Measurements from ENCODE around the gene RGL3. TPM values are rescaled to one million over a fixed set of nuclear protein-coding genes. Genes with fewer than 3 reads are reported as not detected.
A peak's percentile ranks its signal among the peaks of the same experiment; 100 is the strongest.

RGL3 gene
- polyA plus RNA-seq, 1 of the 3 experiments (the other 2 are of a cell fraction), result 13.3 TPM

DNA sequence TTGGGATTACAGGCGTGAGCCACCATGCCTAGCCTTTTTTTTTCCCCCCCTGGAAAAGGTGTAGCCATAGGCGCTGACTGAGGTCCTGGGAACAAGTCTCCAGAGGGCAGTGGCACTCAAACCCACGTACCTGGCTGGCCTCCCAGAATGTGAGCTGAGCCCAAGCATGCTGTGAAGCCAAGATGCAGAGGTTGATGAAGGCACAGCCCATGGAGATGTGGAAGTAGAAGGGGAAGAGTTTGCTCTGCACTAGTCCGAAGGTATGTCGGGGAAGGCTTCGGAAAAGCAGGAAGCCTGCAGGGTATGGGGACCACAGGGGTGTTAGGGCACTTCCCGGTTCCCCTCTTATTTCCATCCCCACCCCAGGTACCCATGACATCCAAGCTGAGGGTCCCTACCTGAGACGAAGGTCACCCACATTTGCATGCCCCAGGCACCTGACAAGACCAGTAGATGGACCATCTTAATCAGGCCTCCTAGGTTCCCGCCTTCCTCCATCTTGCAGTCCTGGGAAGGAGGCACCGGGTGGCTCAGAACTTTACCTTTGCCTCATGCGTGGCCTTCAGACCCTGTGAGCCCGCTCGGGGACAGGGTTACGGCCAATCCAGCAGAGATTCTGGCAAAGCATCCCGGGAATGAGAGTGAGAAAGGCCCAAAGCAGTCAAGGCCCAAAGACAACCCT, 73.9 kb downstream of the RGL3 start:
- peak overlapping the region; percentile 76 for H3K9ac ChIP-seq

More for the DNA sequence above, 73.9 kb downstream of the RGL3 start:
- DNase-seq, result peak; percentile 5
- Histone ChIP-seq H3K27me3 (ENCODE audit: insufficient read depth) (no peaks in the 10 kb centered on the region), H3K79me2 (ENCODE audit: insufficient read depth) (no peaks in the 10 kb centered on the region), H4K20me1 (ENCODE audit: insufficient read depth) (peaks cover 7% of the 10 kb centered on the region), H3K4me2 (peak overlapping the region; percentile 85), H3K9me2 (no peaks in the 10 kb centered on the region), H3F3A (replicated peaks; ENCODE audit: insufficient read depth) (peaks cover 18% of the 10 kb centered on the region), H3K4me1 (ENCODE audit: control insufficient read depth in 1 of 2, insufficient read depth in 2 of 2, low read depth in 1 of 2, low read length in 1 of 2) (peaks cover 13 to 14% of the 10 kb centered on the region in 2 experiments; a peak in 2 of 4 replicates), H3K4me3 (ENCODE audit: low read depth in 2 of 2, low read length in 1 of 2) (peak overlapping the region; percentile 74 to 96), H3K36me3 (replicated peaks in 1 of 2; ENCODE audit: control insufficient read depth in 1 of 2, insufficient read depth in 2 of 2, low read length in 1 of 2) (peaks cover 4 to 10% of the 10 kb centered on the region in 2 experiments), H3K27ac (ENCODE audit: low read depth in 2 of 2, low read length in 1 of 2) (peak overlapping the region; percentile 58 to 60; a peak in 2 of 4 replicates), H2AFZ (ENCODE audit: low read depth) (0 out of 2 replicates have a peak overlapping the region, but pooled peaks have one; percentile 77), H3K9me3 (no peaks in the 10 kb centered on the region)
- no peak for TF ChIP-seq TCF12 (IDR thresholded peaks at IDR 0.05)
- POLR2A ChIA-PET, result interaction anchor here (0.6 to 2.3 kb wide), 4 partner anchors 20 to 38 kb away, joined by 3 to 15 read pairs (median 4); partner anchors contain the start of genes EPOR and SWSAP1
- CTCF ChIA-PET, result interaction anchor here (1.3 to 3.0 kb wide), 4 partner anchors 30 to 137 kb away, joined by 5 to 23 read pairs (median 7); partner anchors contain the start of gene SWSAP1
- WGBS (ENCODE audit: low lambda C conversion rate), result 56% methylated on average over 13 of the region's 15 CpGs

Small RNA genes lying within 50 kb of the gene (small RNA-seq; reads per million reads assigned to genes)
- gene RF00019, result 0 reads per million in 7 experiments

Other genes starting within 250 kb of the RGL3 start
- gene KANK2, start 221.8 kb downstream of the RGL3 start, polyA plus RNA-seq (2012; rRNA removed), result 63.9 and 92.4 TPM in 2 replicates
- gene ANGPTL8, start 179.7 kb downstream of the RGL3 start, polyA plus RNA-seq (2012; rRNA removed), result 0.21 TPM in 1 of 2 replicates, not detected in the other
- gene DOCK6, start 156.8 kb downstream of the RGL3 start, polyA plus RNA-seq (2012; rRNA removed), result 14.0 and 18.3 TPM in 2 replicates
- not detected in 2 replicates for gene TSPAN16, start 123.2 kb downstream of the RGL3 start, polyA plus RNA-seq (2012; rRNA removed)
- 25.0 and 27.0 TPM in 2 replicates for gene RAB3D, start 79.7 kb downstream of the RGL3 start, polyA plus RNA-seq (2012; rRNA removed)
- gene TMEM205, start 73.0 kb downstream of the RGL3 start, polyA plus RNA-seq (2012; rRNA removed), result 209 and 219 TPM in 2 replicates
- 25.2 and 30.1 TPM in 2 replicates for gene CCDC159, start 72.8 kb downstream of the RGL3 start, polyA plus RNA-seq (2012; rRNA removed)
- 18.9 and 26.2 TPM in 2 replicates for gene PLPPR2, start 63.9 kb downstream of the RGL3 start, polyA plus RNA-seq (2012; rRNA removed)
- gene SWSAP1, start 44.6 kb downstream of the RGL3 start, polyA plus RNA-seq (2012; rRNA removed), result 2.8 and 3.0 TPM in 2 replicates
- gene EPOR, start 35.0 kb downstream of the RGL3 start, polyA plus RNA-seq (2012; rRNA removed), result 15.4 and 16.8 TPM in 2 replicates
- gene ODAD3, start 15.8 kb upstream of the RGL3 start, polyA plus RNA-seq (2012; rRNA removed), result 3.2 and 4.2 TPM in 2 replicates
- gene PRKCSH, start 16.3 kb upstream of the RGL3 start, polyA plus RNA-seq (2012; rRNA removed), result 198 and 502 TPM in 2 replicates
- gene ELAVL3, start 61.7 kb upstream of the RGL3 start, polyA plus RNA-seq (2012; rRNA removed), result 0.48 and 0.68 TPM in 2 replicates
- 14.5 and 14.7 TPM in 2 replicates for gene ZNF653, start 86.5 kb upstream of the RGL3 start, polyA plus RNA-seq (2012; rRNA removed)
- gene ECSIT, start 109.8 kb upstream of the RGL3 start, polyA plus RNA-seq (2012; rRNA removed), result 35.6 and 43.8 TPM in 2 replicates
- 4.6 and 6.6 TPM in 2 replicates for gene CNN1, start 119.5 kb upstream of the RGL3 start, polyA plus RNA-seq (2012; rRNA removed)
- 139 and 157 TPM in 2 replicates for gene ELOF1, start 139.9 kb upstream of the RGL3 start, polyA plus RNA-seq (2012; rRNA removed)
- 0.87 and 1.6 TPM in 2 replicates for gene ACP5, start 158.3 kb upstream of the RGL3 start, polyA plus RNA-seq (2012; rRNA removed)
- 5.8 and 9.1 TPM in 2 replicates for gene ZNF627, start 178.2 kb upstream of the RGL3 start, polyA plus RNA-seq (2012; rRNA removed)